ENCODE results near the gene CNPY3.
"Not testable (repeated sequence)": the region's sequence is repeated elsewhere in the genome, so short reads cannot be mapped to it uniquely, and the experiment has no call there.

The CNPY3 gene

GRCh38 chr6:42901538-42901957 lies 27.7 kb upstream of the CNPY3 start:
- H3K9me3 ChIP-seq (replicated peaks in 1 of 2; ENCODE audit: control insufficient read depth in 2 of 2, insufficient read depth in 1 of 2, low read depth in 1 of 2, low read length in 2 of 2), result no peaks in the 10 kb centered on the region
- no peaks in the 10 kb centered on the region for H3K27me3 ChIP-seq (ENCODE audit: control insufficient read depth in 3 of 3, insufficient read depth in 3 of 3, low read depth in 1 of 3, low read length in 3 of 3)
- peak; percentile 83 for DNase-seq (ENCODE audit: low spot score)
- H4K91ac ChIP-seq (ENCODE audit: low read depth, low read length, poor library complexity), result no peak overlapping the region
- no CpG with 5 or more reads among the region's 11 CpGs for WGBS, 2 donors (ENCODE audit: extremely low coverage in 2 of 2, insufficient read length in 2 of 2, insufficient replicate concordance in 1 of 2)
- no peak overlapping the region for H2BK120ac ChIP-seq (ENCODE audit: low read depth, low read length)
- no peak overlapping the region for H3K4me3 ChIP-seq (ENCODE audit: low read length in 2 of 2)
- H3K36me3 ChIP-seq (replicated peaks in 1 of 2; ENCODE audit: control insufficient read depth in 2 of 2, insufficient read depth in 2 of 2, low read length in 2 of 2), result no peaks in the 10 kb centered on the region
- no peak overlapping the region for H4K8ac ChIP-seq (ENCODE audit: low read depth, low read length)
- H2BK15ac ChIP-seq (ENCODE audit: low read length), result no peak overlapping the region
- H2BK5ac ChIP-seq (ENCODE audit: low read length), result no peak overlapping the region
- H3K4me2 ChIP-seq (ENCODE audit: insufficient read depth, low read length, poor library complexity, severe bottlenecking), result no peak overlapping the region
- H2AFZ ChIP-seq (ENCODE audit: low read length), result peak overlapping the region; percentile 80
- H3K9ac ChIP-seq (ENCODE audit: low read depth, low read length, poor library complexity), result no peak overlapping the region
- H3K4ac ChIP-seq (ENCODE audit: low read length), result no peak overlapping the region
- H3K14ac ChIP-seq (ENCODE audit: low read length), result no peak overlapping the region
- H3K23ac ChIP-seq (ENCODE audit: low read depth, low read length, poor library complexity), result no peak overlapping the region
- H3K4me1 ChIP-seq (ENCODE audit: control insufficient read depth in 2 of 2, insufficient read depth in 1 of 2, low read depth in 1 of 2, low read length in 2 of 2), result peaks cover 3 to 7% of the 10 kb centered on the region in 2 donors
- H3K27ac ChIP-seq (replicated peaks; ENCODE audit: low read length), result no peak overlapping the region
- H3K18ac ChIP-seq (ENCODE audit: low read length), result no peak overlapping the region
- H2AK5ac ChIP-seq (ENCODE audit: low read depth, low read length), result no peak overlapping the region
- no peak overlapping the region for H2BK12ac ChIP-seq (ENCODE audit: low read length)
- no peaks in the 10 kb centered on the region for H3K79me1 ChIP-seq (ENCODE audit: low read depth, low read length)

- not testable (repeated sequence) for H3K4me3 ChIP-seq (ENCODE audit: low read length in 2 of 2)
Observed at GRCh38 chr6:42902429-42903263, 26.6 kb upstream of the CNPY3 start.

GRCh38 chr6:42904467-42904866 lies 24.8 kb upstream of the CNPY3 start:
- no peak overlapping the region for H2AFZ ChIP-seq (ENCODE audit: low read length)
- H3K79me1 ChIP-seq (ENCODE audit: low read depth, low read length), result no peaks in the 10 kb centered on the region
- H3K4ac ChIP-seq (ENCODE audit: low read length), result no peak overlapping the region
- no peak overlapping the region for H2BK12ac ChIP-seq (ENCODE audit: low read length)
- no peak overlapping the region for H2BK5ac ChIP-seq (ENCODE audit: low read length)
- no CpG with 5 or more reads among the region's 10 CpGs for WGBS, 2 donors (ENCODE audit: extremely low coverage in 2 of 2, insufficient read length in 2 of 2, insufficient replicate concordance in 1 of 2)
- DNase-seq (ENCODE audit: low spot score), result no peak
- H3K9ac ChIP-seq (ENCODE audit: low read depth, low read length, poor library complexity), result no peak overlapping the region
- H3K14ac ChIP-seq (ENCODE audit: low read length), result no peak overlapping the region
- no peak overlapping the region for H3K27ac ChIP-seq (replicated peaks; ENCODE audit: low read length)
- no peak overlapping the region for H2BK15ac ChIP-seq (ENCODE audit: low read length)
- H3K36me3 ChIP-seq (replicated peaks in 1 of 2; ENCODE audit: control insufficient read depth in 2 of 2, insufficient read depth in 2 of 2, low read length in 2 of 2), result no peaks in the 10 kb centered on the region
- no peak overlapping the region for H4K91ac ChIP-seq (ENCODE audit: low read depth, low read length, poor library complexity)
- H2AK5ac ChIP-seq (ENCODE audit: low read depth, low read length), result no peak overlapping the region
- H3K4me1 ChIP-seq (ENCODE audit: control insufficient read depth in 2 of 2, insufficient read depth in 1 of 2, low read depth in 1 of 2, low read length in 2 of 2), result peaks cover 3 to 7% of the 10 kb centered on the region in 2 donors
- H3K9me3 ChIP-seq (replicated peaks in 1 of 2; ENCODE audit: control insufficient read depth in 2 of 2, insufficient read depth in 1 of 2, low read depth in 1 of 2, low read length in 2 of 2), result no peaks in the 10 kb centered on the region
- no peak overlapping the region for H3K4me2 ChIP-seq (ENCODE audit: insufficient read depth, low read length, poor library complexity, severe bottlenecking)
- no peak overlapping the region for H2BK120ac ChIP-seq (ENCODE audit: low read depth, low read length)
- H4K8ac ChIP-seq (ENCODE audit: low read depth, low read length), result no peak overlapping the region
- no peak overlapping the region for H3K18ac ChIP-seq (ENCODE audit: low read length)
- H3K27me3 ChIP-seq (ENCODE audit: control insufficient read depth in 3 of 3, insufficient read depth in 3 of 3, low read depth in 1 of 3, low read length in 3 of 3), result no peaks in the 10 kb centered on the region
- no peak overlapping the region for H3K4me3 ChIP-seq (ENCODE audit: low read length in 2 of 2)
- H3K23ac ChIP-seq (ENCODE audit: low read depth, low read length, poor library complexity), result no peak overlapping the region

More at GRCh38 chr6:42902429-42903263, 26.6 kb upstream of the CNPY3 start:
- H3K14ac ChIP-seq (ENCODE audit: low read length); H4K91ac ChIP-seq (ENCODE audit: low read depth, low read length, poor library complexity); H3K4ac ChIP-seq (ENCODE audit: low read length); H3K9me3 ChIP-seq (replicated peaks in 1 of 2; ENCODE audit: control insufficient read depth in 2 of 2, insufficient read depth in 1 of 2, low read depth in 1 of 2, low read length in 2 of 2); H4K8ac ChIP-seq (ENCODE audit: low read depth, low read length); H2BK12ac ChIP-seq (ENCODE audit: low read length); H3K4me2 ChIP-seq (ENCODE audit: insufficient read depth, low read length, poor library complexity, severe bottlenecking); H3K79me1 ChIP-seq (ENCODE audit: low read depth, low read length); H3K27ac ChIP-seq (replicated peaks; ENCODE audit: low read length); H2AK5ac ChIP-seq (ENCODE audit: low read depth, low read length); H3K36me3 ChIP-seq (replicated peaks in 1 of 2; ENCODE audit: control insufficient read depth in 2 of 2, insufficient read depth in 2 of 2, low read length in 2 of 2); H2BK120ac ChIP-seq (ENCODE audit: low read depth, low read length); H3K4me1 ChIP-seq (ENCODE audit: control insufficient read depth in 2 of 2, insufficient read depth in 1 of 2, low read depth in 1 of 2, low read length in 2 of 2); H3K18ac ChIP-seq (ENCODE audit: low read length); H2BK15ac ChIP-seq (ENCODE audit: low read length); H2BK5ac ChIP-seq (ENCODE audit: low read length); H3K23ac ChIP-seq (ENCODE audit: low read depth, low read length, poor library complexity); H3K27me3 ChIP-seq (ENCODE audit: control insufficient read depth in 3 of 3, insufficient read depth in 3 of 3, low read depth in 1 of 3, low read length in 3 of 3); DNase-seq (ENCODE audit: low spot score); H3K9ac ChIP-seq (ENCODE audit: low read depth, low read length, poor library complexity): not testable (repeated sequence)
- WGBS, 2 donors (ENCODE audit: extremely low coverage in 2 of 2, insufficient read length in 2 of 2, insufficient replicate concordance in 1 of 2), result no CpG with 5 or more reads among the region's 22 CpGs
- H2AFZ ChIP-seq (ENCODE audit: low read length), result peak overlapping the region; percentile 80

GRCh38 chr6:42907336-42907735 lies 21.9 kb upstream of the CNPY3 start:
- no peak overlapping the region for H2AK5ac ChIP-seq (ENCODE audit: low read depth, low read length)
- no peak overlapping the region for H2BK120ac ChIP-seq (ENCODE audit: low read depth, low read length)
- H3K9me3 ChIP-seq (replicated peaks in 1 of 2; ENCODE audit: control insufficient read depth in 2 of 2, insufficient read depth in 1 of 2, low read depth in 1 of 2, low read length in 2 of 2), result no peaks in the 10 kb centered on the region
- no peak overlapping the region for H3K18ac ChIP-seq (ENCODE audit: low read length)
- no peak overlapping the region for H4K91ac ChIP-seq (ENCODE audit: low read depth, low read length, poor library complexity)
- no peak overlapping the region for H3K23ac ChIP-seq (ENCODE audit: low read depth, low read length, poor library complexity)
- H3K4me3 ChIP-seq (ENCODE audit: low read length in 2 of 2), result peak overlapping the region in 1 of 2 donors; percentile 42
- no peaks in the 10 kb centered on the region for H3K36me3 ChIP-seq (replicated peaks in 1 of 2; ENCODE audit: control insufficient read depth in 2 of 2, insufficient read depth in 2 of 2, low read length in 2 of 2)
- H3K14ac ChIP-seq (ENCODE audit: low read length), result no peak overlapping the region
- no peak overlapping the region for H3K9ac ChIP-seq (ENCODE audit: low read depth, low read length, poor library complexity)
- whole genome bisulfite sequencing, 2 donors (ENCODE audit: extremely low coverage in 2 of 2, insufficient read length in 2 of 2, insufficient replicate concordance in 1 of 2), result no CpG with 5 or more reads among the region's 5 CpGs
- no peak overlapping the region for H2BK15ac ChIP-seq (ENCODE audit: low read length)
- H2BK12ac ChIP-seq (ENCODE audit: low read length), result no peak overlapping the region
- no peak overlapping the region for H3K4ac ChIP-seq (ENCODE audit: low read length)
- H2BK5ac ChIP-seq (ENCODE audit: low read length), result no peak overlapping the region
- no peak overlapping the region for H3K4me2 ChIP-seq (ENCODE audit: insufficient read depth, low read length, poor library complexity, severe bottlenecking)
- H3K27me3 ChIP-seq (ENCODE audit: control insufficient read depth in 3 of 3, insufficient read depth in 3 of 3, low read depth in 1 of 3, low read length in 3 of 3), result no peaks in the 10 kb centered on the region
- H3K27ac ChIP-seq (replicated peaks; ENCODE audit: low read length), result no peak overlapping the region
- H2AFZ ChIP-seq (ENCODE audit: low read length), result no peak overlapping the region
- H4K8ac ChIP-seq (ENCODE audit: low read depth, low read length), result no peak overlapping the region
- H3K4me1 ChIP-seq (ENCODE audit: control insufficient read depth in 2 of 2, insufficient read depth in 1 of 2, low read depth in 1 of 2, low read length in 2 of 2), result peaks cover 0 to 2% of the 10 kb centered on the region in 2 donors
- H3K79me1 ChIP-seq (ENCODE audit: low read depth, low read length), result no peaks in the 10 kb centered on the region
- DNase-seq (ENCODE audit: low spot score), result no peak

Measured in neuronal stem cell (in vitro differentiated cells).